22Rv1 (cell line): ENCODE data around the gene COL4A2.

Experiments used
- CTCF ChIP-seq: fragments of 450-650 bp; IDR thresholded peaks from 2 replicates; pipeline ENCODE4 v1.5.1; 2017; ENCODE audit warnings: mild to moderate bottlenecking
- ZFX ChIP-seq: fragments of 450-650 bp; IDR thresholded peaks from 2 replicates; pipeline ENCODE4 v1.6.1; 2017; ENCODE audit warnings: antibody characterized with exemption, borderline replicate concordance

- TF ChIP-seq CTCF, result no peak
- no peak for TF ChIP-seq ZFX
These were observed 73.9 kb downstream of the COL4A2 start for GRCh38 chr13:110381029-110381360.
